ENCODE results near the gene TRMT5.

- TF ChIP-seq CTCF (IDR thresholded peaks at IDR 0.05) (no peak), POLR2A (IDR thresholded peaks at IDR 0.05) (no peak)
These were observed 22.7 kb upstream of the TRMT5 start for GRCh38 chr14:61003571-61003970.
